ENCODE data around the gene ZNF746. TPM values are rescaled to one million over a fixed set of nuclear protein-coding genes. Genes with fewer than 3 reads are reported as not detected.

Gene ZNF746
- total RNA-seq, 2 donors from 2014 or later, result 20.1 to 22.3 TPM

- peaks cover 12% of the 10 kb centered on the region for H3K4me1 Mint-ChIP-seq
- H3K4me3 ChIP-seq (ENCODE audit: low read length), result no peak overlapping the region
- H3K27ac ChIP-seq (ENCODE audit: low read depth, low read length), result no peak overlapping the region
- no peak overlapping the region for H3K9ac ChIP-seq (ENCODE audit: extremely low read depth, low read length, poor library complexity, severe bottlenecking)
- no peak overlapping the region for H3K27ac Mint-ChIP-seq
- peaks cover 4% of the 10 kb centered on the region for H3K4me1 ChIP-seq (ENCODE audit: control insufficient read depth, insufficient read depth, low read length)
- H3K9me3 ChIP-seq (ENCODE audit: control insufficient read depth, low read length), result no peaks in the 10 kb centered on the region
- peaks cover 44% of the 10 kb centered on the region for H3K36me3 ChIP-seq (ENCODE audit: control insufficient read depth, insufficient read depth, low read length)
- no peak overlapping the region for H3K4me3 Mint-ChIP-seq
- TF ChIP-seq CTCF (conservative IDR thresholded peaks at IDR 0.05), result no peak
- DNase-seq, result no peak
- H3K36me3 Mint-ChIP-seq (ENCODE audit: low read depth), result peaks cover 31% of the 10 kb centered on the region
- H3K27me3 ChIP-seq (ENCODE audit: control insufficient read depth, insufficient read depth, low read length, poor library complexity, severe bottlenecking), result peaks cover under 1% of the 10 kb centered on the region
- H3K9me3 Mint-ChIP-seq, result no peaks in the 10 kb centered on the region
- peaks cover 14% of the 10 kb centered on the region for H3K27me3 Mint-ChIP-seq (ENCODE audit: insufficient read depth)
- 95 to 96% methylated on average over 8 to 11 of the region's 11 CpGs for WGBS, 2 experiments (ENCODE audit: insufficient coverage in 1 of 2, insufficient read length in 1 of 2)
Observed at GRCh38 chr7:149456506-149457421, 40.8 kb downstream of the ZNF746 start.

GRCh38 chr7:149455175-149455950, 42.2 kb downstream of the ZNF746 start:
- Mint-ChIP-seq H3K9me3 (no peaks in the 10 kb centered on the region), H3K27me3 (ENCODE audit: insufficient read depth) (peaks cover 5% of the 10 kb centered on the region), H3K4me1 (peaks cover 8% of the 10 kb centered on the region), H3K4me3 (no peak overlapping the region), H3K36me3 (ENCODE audit: low read depth) (peaks cover 39% of the 10 kb centered on the region), H3K27ac (no peak overlapping the region)
- Histone ChIP-seq H3K4me1 (ENCODE audit: control insufficient read depth, insufficient read depth, low read length) (peaks cover 4% of the 10 kb centered on the region), H3K9me3 (ENCODE audit: control insufficient read depth, low read length) (no peaks in the 10 kb centered on the region), H3K36me3 (ENCODE audit: control insufficient read depth, insufficient read depth, low read length) (peaks cover 52% of the 10 kb centered on the region), H3K9ac (ENCODE audit: extremely low read depth, low read length, poor library complexity, severe bottlenecking) (no peak overlapping the region), H3K4me3 (ENCODE audit: low read length) (no peak overlapping the region), H3K27ac (ENCODE audit: low read depth, low read length) (no peak overlapping the region), H3K27me3 (ENCODE audit: control insufficient read depth, insufficient read depth, low read length, poor library complexity, severe bottlenecking) (no peaks in the 10 kb centered on the region)
- DNase-seq, result no peak
- TF ChIP-seq CTCF (conservative IDR thresholded peaks at IDR 0.05), result no peak
- 90 to 91% methylated on average over 14 to 24 of the region's 24 CpGs for WGBS, 2 experiments (ENCODE audit: insufficient coverage in 1 of 2, insufficient read length in 1 of 2)

DNA sequence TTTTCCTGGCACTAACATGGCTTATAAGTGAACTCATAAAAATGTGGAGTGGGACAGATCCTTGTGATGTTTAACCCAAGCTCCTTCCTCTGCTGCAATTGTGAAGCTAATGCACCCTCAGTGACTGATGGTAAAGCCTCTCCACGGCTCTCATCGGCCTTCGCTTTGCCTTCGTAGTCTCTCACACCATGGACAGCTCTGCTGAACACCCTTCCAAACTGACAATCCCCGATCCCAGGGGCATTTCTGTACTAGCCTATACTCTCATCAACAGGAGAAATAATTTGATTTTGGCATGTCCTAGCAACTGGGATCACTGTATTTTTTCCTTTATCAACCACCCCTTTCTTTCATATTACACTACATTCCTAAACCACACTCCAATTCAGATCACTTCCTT, 42.9 kb downstream of the ZNF746 start:
- no peak overlapping the region for H3K9ac ChIP-seq (ENCODE audit: extremely low read depth, low read length, poor library complexity, severe bottlenecking)
- no peaks in the 10 kb centered on the region for H3K9me3 ChIP-seq (ENCODE audit: control insufficient read depth, low read length)
- Mint-ChIP-seq H3K4me1 (peaks cover 8% of the 10 kb centered on the region), H3K4me3 (no peak overlapping the region), H3K27ac (no peak overlapping the region), H3K36me3 (ENCODE audit: low read depth) (peaks cover 44% of the 10 kb centered on the region), H3K27me3 (ENCODE audit: insufficient read depth) (peaks cover 5% of the 10 kb centered on the region), H3K9me3 (no peaks in the 10 kb centered on the region)
- peaks cover 58% of the 10 kb centered on the region for H3K36me3 ChIP-seq (ENCODE audit: control insufficient read depth, insufficient read depth, low read length)
- 92 to 98% methylated on average over 5 of the region's 5 CpGs for WGBS, 2 experiments (ENCODE audit: insufficient coverage in 1 of 2, insufficient read length in 1 of 2)
- H3K27me3 ChIP-seq (ENCODE audit: control insufficient read depth, insufficient read depth, low read length, poor library complexity, severe bottlenecking), result no peaks in the 10 kb centered on the region
- no peak for TF ChIP-seq CTCF (conservative IDR thresholded peaks at IDR 0.05)
- H3K4me1 ChIP-seq (ENCODE audit: control insufficient read depth, insufficient read depth, low read length), result peaks cover 4% of the 10 kb centered on the region
- H3K4me3 ChIP-seq (ENCODE audit: low read length), result no peak overlapping the region
- no peak overlapping the region for H3K27ac ChIP-seq (ENCODE audit: low read depth, low read length)
- DNase-seq, result peak; percentile 11

All from endodermal cell (in vitro differentiated cells).